HEK293 (cell line): ENCODE results near the gene MNT.

Experiments
- CTCF ChIA-PET: fragments of 350-600 bp; formaldehyde crosslinking; extraction: SDS; loops from one replicate; lab custom pipeline; 2021; ENCODE audit warnings: antibody characterized with exemption; lab: Yijun Ruan, JAX
- POLR2A ChIA-PET: fragments of 300-600 bp; formaldehyde crosslinking; extraction: SDS; loops from one replicate; lab custom pipeline; 2020; ENCODE audit warnings: antibody characterized with exemption, inconsistent platforms; lab: Yijun Ruan, JAX
- H3K27ac ChIP-seq: fragments of 200-500 bp; sonication (Bioruptor generic); 2 replicates; pipeline ENCODE4 v1.5.1; 2014; ENCODE audit warnings: low read depth, low read length, control low read depth, inconsistent platforms; ENCODE audit errors: extremely low read depth
- H3K36me3 ChIP-seq, 2 experiments: fragments of 200-500 bp in 1 of 2; sonication (Bioruptor generic) in 1 of 2; 1 replicate in 1 of 2; 2 replicates in 1 of 2; pipeline ENCODE4 v1.5.1; 2014 to 2017; ENCODE audit warnings: inconsistent platforms in 2 of 2, low read length in 2 of 2; ENCODE audit not compliant: control insufficient read depth in 2 of 2, insufficient read depth in 1 of 2
- H3K4me1 ChIP-seq: fragments of 200-500 bp; sonication (Bioruptor generic); 2 replicates; pipeline ENCODE4 v1.5.1; 2014; ENCODE audit warnings: mild to moderate bottlenecking, low read length, inconsistent platforms; ENCODE audit not compliant: control insufficient read depth, insufficient read depth
- H3K4me3 ChIP-seq: 2 replicates; pipeline ENCODE4 v1.5.1; 2011; ENCODE audit warnings: low read depth, mild to moderate bottlenecking, control low read depth, low read length, moderate library complexity
- H3K9me3 ChIP-seq: fragments of 200-500 bp; sonication (Bioruptor generic); 2 replicates; pipeline ENCODE4 v1.5.1; 2014; ENCODE audit warnings: low read depth, low read length, inconsistent platforms; ENCODE audit not compliant: control insufficient read depth, insufficient read depth
- EGR2 ChIP-seq: fragments of 450-650 bp; formaldehyde crosslinking; IDR thresholded peaks from 2 replicates; pipeline ENCODE4 v1.5.1; 2016; ENCODE audit warnings: low read depth, missing biosample characterization, missing genetic modification characterization
- HOXD13 ChIP-seq: sonication (generic); formaldehyde crosslinking; IDR thresholded peaks from 2 replicates; pipeline ENCODE4 v1.8.0; 2022; ENCODE audit warnings: missing genetic modification reagents, borderline replicate concordance
- MYNN ChIP-seq: fragments of 450-650 bp; formaldehyde crosslinking; IDR thresholded peaks from 2 replicates; pipeline ENCODE4 v1.5.1; 2016; ENCODE audit warnings: missing biosample characterization, missing genetic modification characterization, borderline replicate concordance
- OSR2 ChIP-seq: fragments of 450-650 bp; formaldehyde crosslinking; IDR thresholded peaks from 2 replicates; pipeline ENCODE4 v1.5.1; 2016; ENCODE audit warnings: missing biosample characterization, missing genetic modification characterization
- OVOL3 ChIP-seq: fragments of 450-650 bp; formaldehyde crosslinking; IDR thresholded peaks from 2 replicates; pipeline ENCODE4 v1.5.1; 2016; ENCODE audit warnings: missing biosample characterization, missing genetic modification characterization
- PRDM10 ChIP-seq: fragments of 450-650 bp; formaldehyde crosslinking; IDR thresholded peaks from 2 replicates; pipeline ENCODE4 v1.5.1; 2016; ENCODE audit warnings: missing biosample characterization, missing genetic modification characterization
- PRDM6 ChIP-seq: fragments of 450-650 bp; formaldehyde crosslinking; IDR thresholded peaks from 2 replicates; pipeline ENCODE4 v1.5.1; 2017; ENCODE audit warnings: missing biosample characterization, missing genetic modification characterization
- TCF7L2 ChIP-seq: IDR thresholded peaks from 2 replicates; pipeline ENCODE4 v1.6.1; 2011; ENCODE audit warnings: low read depth, mild to moderate bottlenecking, inconsistent platforms, low read length, moderate library complexity, borderline replicate concordance
- TRIM28 ChIP-seq: IDR thresholded peaks from 2 replicates; pipeline ENCODE4 v1.6.1; 2011; ENCODE audit warnings: low read length, control low read depth, borderline replicate concordance
- ZBTB7A ChIP-seq: fragments of 450-650 bp; formaldehyde crosslinking; IDR thresholded peaks from 2 replicates; pipeline ENCODE4 v1.5.1; 2016; ENCODE audit warnings: low read depth, missing biosample characterization, missing genetic modification characterization
- ZFHX2 ChIP-seq: fragments of 450-650 bp; formaldehyde crosslinking; conservative IDR thresholded peaks from 2 replicates; pipeline ENCODE4 v1.5.1; 2016; ENCODE audit warnings: missing biosample characterization, missing genetic modification characterization
- ZNF184 ChIP-seq: fragments of 450-650 bp; IDR thresholded peaks from 2 replicates; pipeline ENCODE4 v1.5.1; 2018; ENCODE audit warnings: missing biosample characterization, mild to moderate bottlenecking, missing genetic modification characterization
- ZNF324 ChIP-seq: fragments of 450-650 bp; formaldehyde crosslinking; IDR thresholded peaks from 2 replicates; pipeline ENCODE4 v1.5.1; 2016; ENCODE audit warnings: missing biosample characterization, missing genetic modification characterization
- ZNF341 ChIP-seq: fragments of 450-650 bp; formaldehyde crosslinking; IDR thresholded peaks from 2 replicates; pipeline ENCODE4; 2016; ENCODE audit warnings: low read depth, missing biosample characterization, missing genetic modification characterization
- ZNF350 ChIP-seq: fragments of 450-650 bp; formaldehyde crosslinking; IDR thresholded peaks from 2 replicates; pipeline ENCODE4 v1.5.0; 2017; ENCODE audit warnings: missing biosample characterization, mild to moderate bottlenecking, missing genetic modification characterization
- ZNF404 ChIP-seq: fragments of 450-650 bp; formaldehyde crosslinking; IDR thresholded peaks from 2 replicates; pipeline ENCODE4 v1.5.1; 2017; ENCODE audit warnings: missing biosample characterization, missing genetic modification characterization
- ZNF600 ChIP-seq: fragments of 450-650 bp; formaldehyde crosslinking; IDR thresholded peaks from 2 replicates; pipeline ENCODE4 v1.5.1; 2016; ENCODE audit warnings: missing biosample characterization, missing genetic modification characterization
- ZNF654 ChIP-seq: fragments of 450-650 bp; formaldehyde crosslinking; IDR thresholded peaks from 2 replicates; pipeline ENCODE4 v1.5.1; 2016; ENCODE audit warnings: low read depth, missing biosample characterization, missing genetic modification characterization
- ZNF664 ChIP-seq: fragments of 450-650 bp; formaldehyde crosslinking; IDR thresholded peaks from 2 replicates; pipeline ENCODE4 v1.5.1; 2016; ENCODE audit warnings: missing biosample characterization, missing genetic modification characterization
- ZSCAN30 ChIP-seq: fragments of 450-650 bp; IDR thresholded peaks from 2 replicates; pipeline ENCODE4 v1.5.1; 2018; ENCODE audit warnings: missing biosample characterization, mild to moderate bottlenecking, missing genetic modification characterization, moderate library complexity
- TF ChIP-seq, protein P1 (sequence below): fragments of 450-650 bp; formaldehyde crosslinking; IDR thresholded peaks from 2 replicates; pipeline ENCODE4 v1.5.1; 2016; ENCODE audit warnings: missing biosample characterization, missing genetic modification characterization
- TF ChIP-seq, protein P2 (sequence below): fragments of 450-650 bp; formaldehyde crosslinking; IDR thresholded peaks from 2 replicates; pipeline ENCODE4 v1.5.1; 2017; ENCODE audit warnings: missing biosample characterization, missing genetic modification characterization
- TF ChIP-seq, protein P3 (sequence below): fragments of 450-650 bp; formaldehyde crosslinking; IDR thresholded peaks from 2 replicates; pipeline ENCODE4 v1.5.1; 2017; ENCODE audit warnings: missing biosample characterization, missing genetic modification characterization

MNT gene

DNA sequence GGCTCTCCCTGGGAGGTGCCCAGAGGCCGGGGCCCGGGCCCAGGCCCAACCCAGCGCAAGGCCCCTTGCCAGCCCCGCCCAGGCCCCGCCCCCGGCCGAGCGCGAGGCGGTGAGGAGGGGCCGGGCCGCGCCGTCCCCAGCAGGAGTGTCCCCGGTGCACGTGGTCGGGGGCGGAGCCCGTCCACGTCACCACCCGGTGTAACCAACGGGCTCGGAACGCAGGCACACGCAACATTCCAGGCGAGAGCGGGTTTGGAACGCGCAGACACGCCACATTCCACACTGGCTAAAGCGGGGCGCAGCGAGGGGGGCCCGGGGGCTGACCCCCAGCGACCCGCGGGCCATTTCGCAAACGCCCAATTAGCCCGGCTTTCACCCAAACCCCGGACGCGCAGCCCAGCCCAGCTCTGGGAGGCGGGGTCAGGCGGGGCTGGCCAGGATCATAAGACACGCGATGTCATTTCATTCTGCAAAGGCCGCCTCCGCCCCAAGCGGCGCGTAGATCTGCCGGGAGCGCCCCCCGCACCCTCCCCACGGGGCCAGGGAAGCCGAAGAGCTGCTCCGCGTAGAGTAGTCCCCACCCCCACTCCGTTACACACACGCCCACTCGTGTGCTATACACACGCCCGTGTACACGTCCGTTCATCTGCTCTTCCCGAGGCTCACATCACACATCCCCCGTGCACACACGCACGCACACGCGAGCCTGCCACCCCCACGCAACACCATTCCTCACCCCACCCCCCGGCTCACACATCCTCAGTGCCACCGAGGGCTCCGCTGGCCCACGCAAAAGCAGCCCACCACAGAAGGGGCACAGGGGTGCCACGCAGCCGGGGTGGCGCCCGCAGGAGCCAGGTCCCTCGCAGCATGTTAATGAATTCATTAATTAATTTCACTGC lies 1.0 kb downstream of the MNT start (continued):
- TF ChIP-seq PRDM10 (tag by site-specific recombination) = peak; percentile 90
- TF ChIP-seq ZNF341 = peak; percentile 99
- TF ChIP-seq ZNF404 (tag by site-specific recombination) = no peak
- TF ChIP-seq ZSCAN30 (tag by site-specific recombination) = no peak
- TF ChIP-seq OVOL3 = peak; percentile 83
- peak; percentile 98 for TF ChIP-seq EGR2 (tag by site-specific recombination)
- peak; percentile 96 for TF ChIP-seq ZBTB7A (tag by site-specific recombination)
- TF ChIP-seq, protein P1, sequence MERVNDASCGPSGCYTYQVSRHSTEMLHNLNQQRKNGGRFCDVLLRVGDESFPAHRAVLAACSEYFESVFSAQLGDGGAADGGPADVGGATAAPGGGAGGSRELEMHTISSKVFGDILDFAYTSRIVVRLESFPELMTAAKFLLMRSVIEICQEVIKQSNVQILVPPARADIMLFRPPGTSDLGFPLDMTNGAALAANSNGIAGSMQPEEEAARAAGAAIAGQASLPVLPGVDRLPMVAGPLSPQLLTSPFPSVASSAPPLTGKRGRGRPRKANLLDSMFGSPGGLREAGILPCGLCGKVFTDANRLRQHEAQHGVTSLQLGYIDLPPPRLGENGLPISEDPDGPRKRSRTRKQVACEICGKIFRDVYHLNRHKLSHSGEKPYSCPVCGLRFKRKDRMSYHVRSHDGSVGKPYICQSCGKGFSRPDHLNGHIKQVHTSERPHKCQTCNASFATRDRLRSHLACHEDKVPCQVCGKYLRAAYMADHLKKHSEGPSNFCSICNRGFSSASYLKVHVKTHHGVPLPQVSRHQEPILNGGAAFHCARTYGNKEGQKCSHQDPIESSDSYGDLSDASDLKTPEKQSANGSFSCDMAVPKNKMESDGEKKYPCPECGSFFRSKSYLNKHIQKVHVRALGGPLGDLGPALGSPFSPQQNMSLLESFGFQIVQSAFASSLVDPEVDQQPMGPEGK (tag by site-specific recombination) = peak; percentile 98
- TF ChIP-seq, protein P2, sequence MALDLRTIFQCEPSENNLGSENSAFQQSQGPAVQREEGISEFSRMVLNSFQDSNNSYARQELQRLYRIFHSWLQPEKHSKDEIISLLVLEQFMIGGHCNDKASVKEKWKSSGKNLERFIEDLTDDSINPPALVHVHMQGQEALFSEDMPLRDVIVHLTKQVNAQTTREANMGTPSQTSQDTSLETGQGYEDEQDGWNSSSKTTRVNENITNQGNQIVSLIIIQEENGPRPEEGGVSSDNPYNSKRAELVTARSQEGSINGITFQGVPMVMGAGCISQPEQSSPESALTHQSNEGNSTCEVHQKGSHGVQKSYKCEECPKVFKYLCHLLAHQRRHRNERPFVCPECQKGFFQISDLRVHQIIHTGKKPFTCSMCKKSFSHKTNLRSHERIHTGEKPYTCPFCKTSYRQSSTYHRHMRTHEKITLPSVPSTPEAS (tag by site-specific recombination) = peak; percentile 69
- TF ChIP-seq ZNF324 (tag by site-specific recombination) = 0 out of 2 replicates have a peak, but pooled peaks have one; percentile 38
- TF ChIP-seq ZNF350 (tag by site-specific recombination) = no peak
- no peak for TF ChIP-seq TCF7L2
- no peak for TF ChIP-seq OSR2 (tag by site-specific recombination)

GRCh38 chr17:2398655-2399571 lies 1.9 kb downstream of the MNT start:
- ChIA-PET CTCF (interaction anchor here (0.6 to 11.4 kb wide), 5 partner anchors 10 to 17 kb away, joined by 3 to 116 read pairs (median 3); no protein-coding TSS in a partner anchor), POLR2A (interaction anchor here (1.0 to 3.6 kb wide), 7 partner anchors 10 to 95 kb away, joined by 4 to 25 read pairs (median 7); partner anchors contain the start of genes SMG6, SRR and TSR1)
- Histone ChIP-seq H3K4me1 (peaks cover 40% of the 10 kb centered on the region), H3K9me3 (no peaks in the 10 kb centered on the region), H3K4me3 (peak overlapping the region; percentile 48), H3K36me3 (no peaks in the 10 kb centered on the region), H3K27ac (peak overlapping the region; percentile 92)
- TF ChIP-seq ZNF600 (peak; percentile 57), ZNF664 (no peak), ZFHX2 (peak; percentile 21), MYNN (tag by site-specific recombination) (no peak), PRDM6 (tag by site-specific recombination) (no peak), TRIM28 (no peak), ZNF654 (tag by site-specific recombination) (no peak), ZNF184 (tag by site-specific recombination) (no peak), HOXD13 (CRISPR knock-in tag) (no peak)
- TF ChIP-seq, protein P3, sequence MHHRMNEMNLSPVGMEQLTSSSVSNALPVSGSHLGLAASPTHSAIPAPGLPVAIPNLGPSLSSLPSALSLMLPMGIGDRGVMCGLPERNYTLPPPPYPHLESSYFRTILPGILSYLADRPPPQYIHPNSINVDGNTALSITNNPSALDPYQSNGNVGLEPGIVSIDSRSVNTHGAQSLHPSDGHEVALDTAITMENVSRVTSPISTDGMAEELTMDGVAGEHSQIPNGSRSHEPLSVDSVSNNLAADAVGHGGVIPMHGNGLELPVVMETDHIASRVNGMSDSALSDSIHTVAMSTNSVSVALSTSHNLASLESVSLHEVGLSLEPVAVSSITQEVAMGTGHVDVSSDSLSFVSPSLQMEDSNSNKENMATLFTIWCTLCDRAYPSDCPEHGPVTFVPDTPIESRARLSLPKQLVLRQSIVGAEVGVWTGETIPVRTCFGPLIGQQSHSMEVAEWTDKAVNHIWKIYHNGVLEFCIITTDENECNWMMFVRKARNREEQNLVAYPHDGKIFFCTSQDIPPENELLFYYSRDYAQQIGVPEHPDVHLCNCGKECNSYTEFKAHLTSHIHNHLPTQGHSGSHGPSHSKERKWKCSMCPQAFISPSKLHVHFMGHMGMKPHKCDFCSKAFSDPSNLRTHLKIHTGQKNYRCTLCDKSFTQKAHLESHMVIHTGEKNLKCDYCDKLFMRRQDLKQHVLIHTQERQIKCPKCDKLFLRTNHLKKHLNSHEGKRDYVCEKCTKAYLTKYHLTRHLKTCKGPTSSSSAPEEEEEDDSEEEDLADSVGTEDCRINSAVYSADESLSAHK (tag by site-specific recombination) = no peak
